Cardiac muscle cell (in vitro differentiated cells and primary cell): Measurements from ENCODE around the gene AHSA1. TPM values are rescaled to one million over a fixed set of nuclear protein-coding genes. Genes with fewer than 3 reads are reported as not detected.

Experiments used
- DNase-seq, 2 donors: peaks; one replicate each; pipeline versions ENCODE4 v3.0.0 to v3.0.0-alpha.2; 2010 to 2017; ENCODE audit warnings: low read depth in 1 of 2, low spot score in 1 of 2
- H3K27ac ChIP-seq: fragments of 200-600 bp; sonication (generic); 2 replicates; pipeline ENCODE4 v1.5.1; 2016
- H3K27me3 ChIP-seq: fragments of 200-600 bp; sonication (generic); 2 replicates; pipeline ENCODE4 v1.6.0; 2016; ENCODE audit warnings: control low read depth
- H3K36me3 ChIP-seq: fragments of 200-600 bp; sonication (generic); 2 replicates; pipeline ENCODE4 v1.5.1; 2016; ENCODE audit warnings: control low read depth
- H3K4me1 ChIP-seq: fragments of 200-600 bp; sonication (generic); 2 replicates; pipeline ENCODE4 v1.8.1; 2017; ENCODE audit warnings: low read depth, mild to moderate bottlenecking, mixed run types
- H3K4me3 ChIP-seq: fragments of 200-600 bp; sonication (generic); 2 replicates; pipeline ENCODE4 v1.5.1; 2016; ENCODE audit warnings: mild to moderate bottlenecking
- H3K9me3 ChIP-seq: fragments of 200-600 bp; sonication (generic); 2 replicates; pipeline ENCODE4 v1.5.1; 2017; ENCODE audit warnings: low read depth, mild to moderate bottlenecking, control low read depth
- CTCF ChIP-seq: IDR thresholded peaks from 2 replicates; pipeline ENCODE4 v1.5.1; 2012; ENCODE audit warnings: low read depth, mild to moderate bottlenecking, low read length
- polyA plus RNA-seq: library from polyadenylated mRNA; unstranded; fragments of >200 nt; fragmentation: Nextera tagmentation; extraction: Ambion mirVana; gene quantifications from 2 replicates; pipeline ENCODE4 v1.2.1, GENCODE V29; 2016
- total RNA-seq: library from RNA; depleted of rRNA; stranded (reverse); fragments of >200 nt; gene quantifications from 2 replicates; pipeline ENCODE4 v1.2.3, GENCODE V29; 2016

Gene AHSA1
- total and polyA plus RNA-seq, 2 experiments from 2014 or later = 182 to 209 TPM

DNA sequence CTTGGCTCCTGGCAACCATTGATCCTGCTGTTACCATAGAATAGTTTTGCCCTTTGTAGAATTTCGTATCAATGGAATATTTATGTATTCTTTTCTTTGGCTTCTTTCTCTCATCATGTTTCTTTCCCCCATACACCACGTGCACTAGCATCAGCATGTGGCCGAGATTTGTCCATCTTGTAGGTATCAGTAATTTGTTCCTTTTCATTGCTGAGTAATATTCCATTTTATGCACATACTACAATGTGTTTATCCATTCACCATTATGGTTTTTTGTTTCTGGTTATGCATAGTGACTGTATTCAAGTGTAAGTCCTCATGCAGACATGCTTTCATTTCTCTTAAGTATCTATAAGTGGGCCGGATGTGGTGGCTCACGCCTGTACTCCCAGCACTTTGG is 45.2 kb downstream of the AHSA1 start:
- Histone ChIP-seq H3K36me3 (no peaks in the 10 kb centered on the region), H3K27me3 (peaks cover 30% of the 10 kb centered on the region), H3K9me3 (no peaks in the 10 kb centered on the region), H3K27ac (no peak overlapping the region), H3K4me3 (no peak overlapping the region), H3K4me1 (no peaks in the 10 kb centered on the region)
- no peak for TF ChIP-seq CTCF
- DNase-seq = no peak

DNA sequence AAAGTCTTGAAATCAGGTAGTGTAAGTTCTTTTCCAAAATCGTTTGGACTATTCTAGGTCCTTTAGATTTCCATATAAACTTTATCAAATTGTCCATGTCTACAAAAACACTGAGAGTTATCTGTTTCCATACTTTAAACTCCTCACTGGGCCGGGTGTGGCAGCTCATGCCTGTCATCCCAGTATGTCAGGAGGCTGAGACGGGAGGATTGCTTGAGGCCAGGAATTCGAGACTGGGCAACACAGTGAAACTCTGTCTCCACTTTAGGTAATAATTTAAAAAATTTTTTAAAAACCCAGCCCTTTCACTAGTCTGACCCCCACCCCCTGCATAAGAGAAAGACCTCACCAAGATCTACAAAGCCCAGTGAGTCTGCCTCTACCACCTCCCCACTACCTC is 47.1 kb downstream of the AHSA1 start:
- DNase-seq = no peak
- no peak for TF ChIP-seq CTCF
- Histone ChIP-seq H3K4me1 (no peaks in the 10 kb centered on the region), H3K36me3 (no peaks in the 10 kb centered on the region), H3K27me3 (peaks cover 11% of the 10 kb centered on the region), H3K4me3 (no peak overlapping the region), H3K9me3 (no peaks in the 10 kb centered on the region), H3K27ac (no peak overlapping the region)

DNA sequence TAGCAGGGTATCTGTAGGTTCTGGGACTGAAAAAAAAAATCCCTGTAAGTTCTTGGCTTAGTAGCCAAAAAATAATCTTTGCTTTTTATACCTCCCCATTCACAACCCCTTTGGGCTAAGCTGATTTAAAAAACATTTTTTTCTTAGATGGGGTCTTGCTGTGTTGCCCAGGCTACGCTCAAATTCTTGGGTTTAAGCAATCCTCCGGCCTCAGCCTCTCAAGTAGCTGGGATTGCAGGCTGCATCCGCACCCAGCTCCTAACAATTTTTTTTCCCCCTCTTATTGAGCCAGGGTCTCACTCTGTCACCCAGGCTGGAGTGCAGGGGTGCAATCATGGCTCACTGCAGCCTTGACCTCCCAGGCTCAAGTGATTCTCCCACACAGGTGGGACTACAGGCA is 49.9 kb downstream of the AHSA1 start:
- Histone ChIP-seq H3K36me3 (peaks cover 10% of the 10 kb centered on the region), H3K27me3 (no peaks in the 10 kb centered on the region), H3K27ac (no peak overlapping the region), H3K9me3 (no peaks in the 10 kb centered on the region), H3K4me1 (no peaks in the 10 kb centered on the region), H3K4me3 (no peak overlapping the region)
- DNase-seq = no peak
- TF ChIP-seq CTCF = no peak

- H3K4me3 ChIP-seq = no peak overlapping the region
- H3K4me1 ChIP-seq = no peaks in the 10 kb centered on the region
- no peak overlapping the region for H3K27ac ChIP-seq
- no peaks in the 10 kb centered on the region for H3K9me3 ChIP-seq
- peaks cover 10% of the 10 kb centered on the region for H3K36me3 ChIP-seq
- no peak for TF ChIP-seq CTCF
- no peaks in the 10 kb centered on the region for H3K27me3 ChIP-seq
- DNase-seq = peak in 1 of 2 donors; percentile 88
These were observed 50.4 kb downstream of the AHSA1 start for GRCh38 chr14:77508249-77508648.

DNA sequence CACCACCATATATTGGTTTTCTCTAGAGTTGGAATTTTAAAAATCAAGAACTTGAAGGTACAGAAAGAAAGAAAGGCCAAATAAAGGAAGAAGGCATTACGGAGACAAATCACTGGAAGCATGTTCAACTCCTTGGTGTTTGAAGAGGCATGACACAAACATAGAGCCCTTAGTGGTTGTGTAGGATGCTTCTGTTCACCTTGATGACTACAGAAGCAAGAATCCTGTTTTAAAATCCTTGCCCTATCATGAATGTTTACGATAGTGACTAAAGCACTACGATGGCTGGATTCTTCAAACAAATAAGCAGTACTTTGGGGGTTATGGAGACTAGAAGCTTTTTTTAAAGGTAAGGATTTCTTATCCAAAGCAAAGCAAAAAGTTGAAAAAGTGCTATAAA is 51.0 kb downstream of the AHSA1 start:
- H3K27ac ChIP-seq = no peak overlapping the region
- H3K4me3 ChIP-seq = no peak overlapping the region
- H3K9me3 ChIP-seq = no peaks in the 10 kb centered on the region
- no peak for TF ChIP-seq CTCF
- H3K4me1 ChIP-seq = no peaks in the 10 kb centered on the region
- H3K27me3 ChIP-seq = no peaks in the 10 kb centered on the region
- H3K36me3 ChIP-seq = peaks cover 10% of the 10 kb centered on the region
- DNase-seq = no peak

GRCh38 chr14:77509366-77509765 is 51.5 kb downstream of the AHSA1 start:
- H3K27me3 ChIP-seq = no peaks in the 10 kb centered on the region
- no peak for TF ChIP-seq CTCF
- H3K4me1 ChIP-seq = no peaks in the 10 kb centered on the region
- H3K27ac ChIP-seq = no peak overlapping the region
- H3K36me3 ChIP-seq = peaks cover 10% of the 10 kb centered on the region
- H3K9me3 ChIP-seq = no peaks in the 10 kb centered on the region
- DNase-seq = no peak
- H3K4me3 ChIP-seq = no peak overlapping the region
